Caki2 (cell line): ENCODE data around the gene RRP15. TPM values are rescaled to one million over a fixed set of nuclear protein-coding genes. Genes with fewer than 3 reads are reported as not detected.

Experiments used
- DNase-seq: peaks from one replicate; pipeline ENCODE4 v3.0.0-alpha.2; 2015; ENCODE audit warnings: low read depth
- in situ Hi-C: cut with HindIII; loops from 2 replicates; pipeline ENCODE4 v1.10.0; 2016; ENCODE audit warnings: low sequenced_read_pairs, low pct_unique_long_range_greater_than_20kb, mixed read lengths
- total RNA-seq: library from RNA; depleted of rRNA; stranded (reverse); fragments of >200 nt; shearing (Covaris generic); gene quantifications from 2 replicates; pipeline ENCODE4 v1.2.3, GENCODE V29; 2014; ENCODE audit warnings: low replicate concordance

Gene RRP15
- total RNA-seq, 1 experiment from 2014 or later: 2.4 TPM

DNA sequence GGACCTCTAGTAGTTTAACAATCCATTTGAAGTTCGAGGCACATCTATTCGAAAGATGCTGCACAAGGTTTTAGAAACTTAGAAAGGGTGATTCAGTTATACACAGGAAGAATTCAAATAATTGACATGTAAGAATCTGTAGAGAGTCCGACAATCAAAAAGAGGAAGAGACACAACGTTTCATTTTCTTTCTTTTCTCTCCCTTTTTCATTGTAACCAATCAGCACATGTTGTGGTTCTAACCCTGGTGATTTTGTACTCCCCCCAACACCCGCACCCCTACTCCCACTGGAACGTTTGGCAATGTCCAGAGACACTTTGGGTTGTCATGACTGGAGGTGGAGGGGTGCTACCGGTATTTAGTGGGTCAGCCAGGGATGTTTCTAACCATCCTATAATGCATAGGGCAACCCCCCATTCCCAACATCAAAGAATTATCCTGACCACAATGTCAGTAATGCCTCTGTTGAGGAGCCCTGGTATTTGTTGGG, 65.0 kb downstream of the RRP15 start:
- in situ Hi-C loops: no loop called here
- no peak for DNase-seq

DNA sequence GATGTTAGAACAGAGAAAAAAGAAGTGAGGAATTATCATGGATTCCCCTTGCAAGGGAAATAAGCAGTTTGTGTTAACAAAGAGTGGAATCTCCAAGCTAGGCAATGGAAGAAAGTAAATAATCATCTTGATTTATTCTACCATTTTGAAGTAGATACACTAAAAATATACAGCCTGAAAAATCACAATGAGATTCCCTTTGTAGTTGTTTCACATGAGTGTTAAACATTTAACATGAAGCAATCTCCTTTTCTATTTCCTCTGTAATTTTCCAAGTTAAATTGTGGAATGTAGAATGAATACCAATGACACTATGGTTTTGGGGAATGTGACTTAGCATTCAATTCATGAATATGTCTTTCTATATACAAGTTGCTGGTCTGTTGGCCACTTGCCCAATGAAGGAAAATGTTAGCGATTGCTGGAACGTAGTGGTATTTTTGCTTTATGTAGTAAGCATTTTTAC, 65.7 kb downstream of the RRP15 start:
- peak; percentile 45 for DNase-seq
- in situ Hi-C loops: no loop called here

DNA sequence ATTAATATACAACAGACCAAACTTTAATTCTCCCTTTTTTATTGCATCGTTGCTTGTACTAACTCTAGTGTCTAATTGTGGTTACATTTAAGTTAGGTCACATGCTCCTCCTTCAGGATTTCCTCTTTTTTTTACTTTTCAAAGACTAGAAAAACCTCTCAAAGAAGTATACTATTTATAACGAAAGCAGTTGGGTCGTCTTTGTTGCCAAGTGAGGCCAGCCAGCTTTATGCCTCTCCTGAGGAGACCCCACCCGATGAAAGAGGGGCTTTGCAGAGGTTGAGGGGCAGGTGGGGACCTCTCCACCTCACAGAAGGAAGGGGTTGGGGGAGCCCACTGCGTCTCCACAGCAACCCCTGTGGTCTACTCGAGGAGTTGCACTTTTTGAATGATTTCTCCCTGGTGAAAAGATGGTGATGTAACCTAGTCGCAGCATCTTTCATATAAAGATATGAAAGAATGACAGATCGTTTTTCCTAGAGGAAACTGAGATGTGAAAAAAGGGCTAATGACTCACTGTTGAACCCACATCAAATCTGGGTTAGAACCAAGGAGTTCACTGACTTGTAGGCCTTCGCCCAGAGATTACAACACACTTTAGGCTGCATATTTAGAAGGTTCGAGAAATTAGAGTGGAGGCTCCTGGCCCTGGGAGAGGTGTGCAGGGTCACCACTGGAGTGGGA, 66.4 kb downstream of the RRP15 start:
- DNase-seq: peak; percentile 62
- in situ Hi-C loops: no loop called here

DNA sequence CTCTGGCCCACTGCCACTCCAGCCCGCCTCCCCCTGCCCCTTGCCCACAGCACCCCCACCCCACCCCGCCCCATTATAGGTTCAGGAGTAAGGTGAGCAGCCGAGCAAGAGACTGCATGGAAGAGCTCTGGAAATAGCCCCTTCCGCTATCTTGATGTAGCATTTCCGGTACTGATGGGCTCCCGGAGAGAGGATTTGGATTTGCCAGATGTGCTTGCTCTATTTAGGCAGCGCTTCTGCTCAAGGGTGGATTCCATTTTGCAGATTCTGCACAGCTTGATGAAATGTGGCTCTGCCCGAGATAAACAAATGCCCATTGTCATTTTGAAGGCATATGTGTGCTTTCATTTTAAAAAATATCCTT, 67.0 kb downstream of the RRP15 start:
- DNase-seq: no peak
- in situ Hi-C loops: no loop called here

DNA sequence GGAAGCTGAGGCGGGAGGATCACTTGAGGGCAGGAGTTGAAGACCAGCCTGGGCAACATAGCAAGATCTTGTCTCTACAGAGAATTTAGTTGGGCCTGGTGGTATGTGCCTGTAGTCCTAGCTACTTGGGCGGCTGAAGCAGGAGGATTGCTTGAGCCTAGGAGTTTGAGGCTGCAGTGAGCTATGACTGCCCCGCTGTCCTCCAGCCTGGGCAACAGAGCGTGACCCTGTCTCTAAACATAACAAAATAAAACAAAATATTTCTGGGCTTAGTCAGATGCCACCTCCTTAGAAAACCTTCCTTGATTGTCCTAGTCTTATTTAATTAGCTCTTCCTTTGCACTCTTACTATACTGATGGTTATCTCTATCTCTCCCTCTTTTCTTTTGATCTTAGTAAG, 68.6 kb downstream of the RRP15 start:
- in situ Hi-C loops: no loop called here
- DNase-seq: peak; percentile 84

DNA sequence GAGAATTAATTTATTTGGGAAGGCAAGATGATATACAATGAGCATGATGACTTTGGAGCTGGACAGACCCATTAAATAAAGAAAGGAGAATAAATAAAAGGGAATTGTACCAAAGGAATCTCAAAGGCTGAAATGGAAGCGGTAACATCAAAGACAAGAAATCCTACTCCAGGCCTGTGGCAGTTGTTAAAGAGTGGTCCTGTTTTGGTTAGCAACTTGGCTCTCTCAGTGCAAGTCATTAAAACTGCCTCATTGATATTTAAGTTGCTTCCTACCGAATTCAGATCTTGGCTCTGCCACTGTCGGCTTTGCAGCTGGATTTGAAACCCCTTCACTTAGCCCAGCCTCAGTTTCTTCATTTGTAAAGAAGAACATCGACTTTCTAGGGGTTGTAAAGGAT, 70.2 kb downstream of the RRP15 start:
- no peak for DNase-seq
- in situ Hi-C loops: no loop called here

DNA sequence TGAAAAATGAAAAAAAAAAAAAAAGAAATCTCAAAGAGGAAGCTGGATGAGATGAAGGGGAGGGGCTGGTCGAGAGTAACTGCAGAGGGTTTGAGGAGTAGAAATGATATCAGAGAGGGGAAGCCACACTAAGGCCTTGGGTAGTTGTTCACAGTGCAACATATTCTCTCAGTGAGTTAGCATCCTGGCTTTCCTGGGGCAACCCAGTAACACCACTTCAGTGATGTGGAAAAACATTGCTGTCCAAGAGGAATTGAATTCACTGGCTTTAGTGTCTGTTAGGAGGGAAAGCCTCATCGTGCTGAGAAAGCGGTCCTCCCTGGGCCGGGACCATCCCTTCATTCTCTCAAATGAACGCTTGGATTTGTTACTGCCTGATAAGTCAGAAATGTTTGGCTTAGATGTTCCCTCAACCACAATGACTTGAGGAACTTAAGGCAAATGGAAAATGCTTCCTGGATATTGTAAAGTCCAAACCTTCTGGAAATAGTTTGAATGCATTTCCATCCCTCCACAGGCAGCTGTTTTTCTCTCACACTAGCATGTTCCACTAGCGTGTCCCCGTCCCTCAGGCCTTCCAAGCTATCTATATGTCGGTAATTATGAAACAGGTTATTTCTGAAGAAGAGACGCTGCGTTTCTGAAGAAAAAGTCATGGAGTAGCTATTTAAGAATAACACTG, 72.3 kb downstream of the RRP15 start:
- DNase-seq: no peak
- in situ Hi-C loops: no loop called here

DNA sequence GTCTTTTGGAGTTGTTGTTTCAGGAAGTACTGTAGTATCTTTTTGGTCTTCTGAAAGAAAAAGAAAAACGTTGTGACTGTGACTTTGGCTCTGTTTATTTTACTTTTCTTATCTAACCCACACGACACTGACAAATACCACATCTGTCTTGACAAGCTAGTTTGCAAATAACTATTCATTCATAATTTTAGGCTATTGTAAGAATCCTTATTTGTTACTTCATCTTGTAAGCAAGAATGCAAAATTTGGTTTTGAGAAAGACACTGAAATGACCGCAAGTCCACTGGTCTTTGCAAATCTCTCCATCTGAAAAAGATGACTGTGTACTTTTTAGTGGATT, 72.8 kb downstream of the RRP15 start:
- no peak for DNase-seq
- in situ Hi-C loops: no loop called here

DNA sequence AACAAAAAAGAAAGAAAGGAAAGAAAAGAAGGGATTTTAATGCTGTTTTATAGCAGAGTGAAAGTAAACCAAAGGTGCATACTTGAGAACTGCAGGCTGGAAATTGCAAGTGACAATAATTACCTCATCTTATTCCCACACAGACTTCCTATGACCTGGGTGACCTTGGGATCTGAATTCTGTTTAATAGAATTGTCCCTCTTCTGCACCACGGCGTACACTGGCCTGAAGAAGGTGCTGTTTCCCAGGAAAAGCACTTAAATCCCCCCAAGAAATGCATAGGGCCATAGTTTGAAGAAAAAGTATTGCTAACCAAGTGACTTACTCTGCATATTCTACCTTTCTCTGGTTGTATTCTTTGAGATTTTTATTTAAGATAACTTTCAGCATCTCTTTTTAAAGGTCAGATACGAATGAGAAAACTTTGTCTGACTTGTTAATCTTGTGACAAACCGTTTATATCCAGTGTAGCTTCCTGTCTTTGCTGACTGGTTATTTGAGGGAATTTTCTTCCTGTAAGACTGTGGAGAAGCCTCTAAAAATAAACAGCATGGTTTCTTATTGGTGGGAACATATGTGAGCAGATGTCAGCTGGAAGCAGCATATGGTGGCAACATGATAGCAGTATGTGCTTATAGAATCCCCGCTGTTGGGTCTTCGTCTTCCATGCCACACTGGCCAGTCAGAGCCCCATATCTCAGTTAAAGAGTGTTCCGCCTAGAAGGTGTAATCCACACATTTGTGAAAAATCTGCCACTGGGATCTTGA, 76.4 kb downstream of the RRP15 start:
- peak; percentile 62 for DNase-seq
- in situ Hi-C loops: no loop called here

DNA sequence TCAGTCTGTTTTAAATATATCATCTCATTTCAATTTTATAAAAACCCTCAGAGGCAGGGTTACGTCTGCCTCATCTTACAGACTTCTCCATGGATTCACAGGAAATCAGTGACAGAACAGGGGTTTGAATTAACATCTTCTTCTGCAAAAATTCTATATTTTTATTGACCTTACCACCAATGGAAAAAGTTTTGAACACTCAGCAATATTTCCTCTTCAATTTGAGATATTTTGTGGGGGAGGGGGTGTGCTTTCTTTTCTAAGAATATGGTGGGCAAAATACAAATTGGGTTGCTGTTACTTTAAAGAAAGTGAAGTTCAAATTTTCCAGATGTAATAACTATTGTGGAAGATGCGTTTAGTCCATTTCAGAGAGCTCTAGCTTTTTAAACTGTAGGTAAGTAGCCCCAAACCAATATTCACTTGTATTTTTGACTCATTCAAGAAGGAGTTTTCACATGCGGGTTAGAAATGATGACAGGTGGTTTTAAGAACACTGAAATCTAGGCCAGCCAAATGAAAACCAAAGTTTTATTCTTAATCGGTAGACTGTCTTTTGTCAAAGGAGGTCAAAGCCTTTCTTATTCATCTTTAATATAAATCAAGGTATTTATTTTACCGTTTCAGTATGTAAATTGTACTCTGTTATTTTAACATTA, 77.5 kb downstream of the RRP15 start:
- no peak for DNase-seq
- in situ Hi-C loops: no loop called here

DNA sequence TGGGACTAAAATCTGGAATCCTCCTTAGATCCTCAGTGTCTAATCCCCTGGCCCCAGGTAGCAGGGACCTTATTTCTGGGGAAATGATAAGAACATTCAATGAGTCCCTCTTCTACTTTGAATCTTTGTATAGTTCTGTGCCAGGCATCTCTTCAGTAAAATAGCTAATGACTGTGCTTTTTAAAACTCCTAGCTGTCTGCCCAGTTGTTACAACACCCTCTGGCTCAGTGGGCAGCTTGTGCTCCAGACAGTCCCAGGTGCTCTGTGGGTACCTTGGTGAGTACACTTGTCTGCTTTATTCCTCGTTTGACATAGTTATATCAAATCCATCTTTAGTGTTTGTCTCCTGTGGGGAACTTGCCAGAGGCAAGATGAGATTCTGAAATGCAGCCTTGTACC, 78.0 kb downstream of the RRP15 start:
- DNase-seq: no peak
- in situ Hi-C loops: no loop called here

DNA sequence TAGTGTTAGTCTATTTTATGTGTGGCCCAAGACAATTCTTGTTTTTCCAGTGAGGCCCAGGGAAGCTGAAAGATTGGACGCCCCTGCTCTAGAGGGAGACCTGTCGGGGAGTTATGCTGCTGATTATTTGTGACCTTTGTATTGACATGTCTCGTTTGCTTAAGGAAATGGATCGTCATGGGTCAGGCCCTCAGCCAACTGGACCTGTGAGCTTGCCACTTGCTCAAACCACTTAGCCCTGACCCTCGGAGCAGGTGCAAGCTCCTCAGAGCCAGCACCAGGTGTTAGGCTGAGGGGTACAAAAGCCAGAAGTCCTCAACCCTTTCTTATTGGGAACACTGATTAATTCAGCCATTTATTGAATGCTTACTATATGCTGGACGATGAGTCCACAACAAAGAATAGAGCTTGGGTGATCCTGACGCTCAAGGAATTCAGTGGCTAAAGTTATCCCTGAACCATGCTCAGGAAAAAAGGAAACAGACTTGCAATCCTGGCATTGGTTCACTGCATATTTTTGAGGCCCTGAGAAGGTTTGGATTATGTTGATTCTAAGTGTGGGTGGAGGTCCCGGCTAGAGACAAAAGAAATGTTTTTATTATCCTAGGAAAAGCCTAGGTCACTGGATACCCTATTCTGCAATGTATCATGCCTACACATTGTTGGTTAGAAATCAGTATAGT, 79.1 kb downstream of the RRP15 start:
- in situ Hi-C loops: no loop called here
- DNase-seq: no peak

DNA sequence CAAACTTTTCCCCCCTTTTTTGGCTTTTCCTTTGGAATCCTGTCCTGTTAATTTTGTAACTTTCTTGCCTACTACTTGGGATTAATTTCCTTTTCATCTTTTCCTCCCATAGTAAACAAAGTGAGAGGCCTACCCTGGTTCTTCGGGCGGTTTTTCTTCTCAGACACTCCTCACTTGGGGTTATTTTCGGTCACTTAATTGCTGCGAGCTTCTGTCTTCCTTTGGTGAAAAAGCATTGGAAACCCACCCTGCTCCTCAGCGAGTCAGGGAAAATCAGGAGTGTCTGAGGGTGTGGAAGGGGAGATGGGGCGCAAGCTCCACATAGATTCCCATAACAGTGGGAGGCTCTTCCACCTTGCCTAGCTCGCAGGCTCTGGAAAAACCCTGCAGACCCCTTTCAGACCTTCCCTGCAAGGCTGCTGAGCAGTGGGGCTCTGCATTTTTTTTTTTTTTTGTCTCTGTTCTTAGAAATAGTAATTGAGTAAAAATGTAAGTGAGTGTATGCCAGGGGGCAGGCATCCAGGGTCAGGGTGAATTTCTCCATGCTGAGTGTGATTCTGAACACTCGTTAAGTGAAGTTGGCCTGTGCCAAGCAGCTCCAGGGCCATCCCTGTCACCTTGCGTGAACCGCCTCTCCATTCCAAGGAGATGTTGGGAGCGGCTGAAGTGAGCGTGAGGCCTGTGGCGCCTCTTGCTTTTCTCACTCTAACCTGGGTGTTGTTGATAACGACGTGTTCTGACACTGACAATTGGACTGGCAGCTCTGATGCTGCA, 80.3 kb downstream of the RRP15 start:
- in situ Hi-C loops: no loop called here
- no peak for DNase-seq

DNA sequence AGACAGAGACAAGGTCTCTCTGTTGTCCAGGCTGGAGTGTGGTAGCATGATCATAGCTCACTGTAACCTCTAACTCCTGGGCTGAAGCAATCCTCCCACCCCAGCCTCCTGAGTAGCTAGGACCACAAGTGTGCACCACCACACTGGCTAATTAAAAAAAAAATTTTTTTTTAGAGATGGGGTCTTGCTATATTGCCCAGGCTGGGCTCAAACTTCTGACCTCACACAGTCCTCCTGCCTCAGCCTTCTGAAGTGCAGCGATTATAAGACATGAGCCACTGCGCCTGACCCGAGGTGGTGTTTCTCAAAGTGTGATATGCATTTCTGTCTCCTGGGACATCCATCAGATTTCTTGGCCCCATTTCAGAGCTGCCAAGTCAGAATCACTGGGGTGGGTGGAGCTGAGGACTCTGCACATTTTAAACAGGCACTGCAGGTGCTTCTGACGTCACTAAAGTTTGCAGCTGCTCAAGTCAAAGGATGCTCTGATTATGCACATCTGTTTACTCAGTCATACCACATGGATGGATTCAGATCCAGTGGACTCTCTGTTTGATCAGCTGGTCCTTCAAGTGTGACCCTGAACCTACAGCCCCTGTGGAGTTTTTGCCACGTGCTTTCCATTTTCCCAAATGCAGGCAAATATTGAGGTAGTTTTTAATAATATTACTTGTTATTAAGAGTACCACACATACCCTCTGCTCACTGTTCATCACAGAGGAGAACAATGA, 81.4 kb downstream of the RRP15 start:
- in situ Hi-C loops: no loop called here
- peak; percentile 81 for DNase-seq

DNA sequence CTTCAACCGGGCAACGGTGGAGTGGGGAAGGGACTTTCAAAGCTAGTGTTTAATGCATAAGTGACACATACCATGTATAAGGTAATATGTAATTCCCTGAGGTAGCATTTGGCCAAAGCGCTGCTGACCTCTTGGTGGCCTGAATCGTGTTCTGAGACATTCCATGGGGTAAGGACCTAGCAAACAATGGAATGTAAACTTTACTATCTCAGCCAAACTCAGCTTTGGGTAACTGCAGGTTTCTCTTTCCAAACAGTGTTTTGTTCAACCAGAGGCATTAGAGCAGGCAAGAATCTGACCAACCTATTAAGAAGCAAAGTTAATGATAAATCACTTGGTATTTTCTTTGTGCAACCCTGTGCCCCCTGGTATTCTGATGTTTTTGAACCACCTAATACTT, 82.0 kb downstream of the RRP15 start:
- peak; percentile 93 for DNase-seq
- in situ Hi-C loops: no loop called here

DNA sequence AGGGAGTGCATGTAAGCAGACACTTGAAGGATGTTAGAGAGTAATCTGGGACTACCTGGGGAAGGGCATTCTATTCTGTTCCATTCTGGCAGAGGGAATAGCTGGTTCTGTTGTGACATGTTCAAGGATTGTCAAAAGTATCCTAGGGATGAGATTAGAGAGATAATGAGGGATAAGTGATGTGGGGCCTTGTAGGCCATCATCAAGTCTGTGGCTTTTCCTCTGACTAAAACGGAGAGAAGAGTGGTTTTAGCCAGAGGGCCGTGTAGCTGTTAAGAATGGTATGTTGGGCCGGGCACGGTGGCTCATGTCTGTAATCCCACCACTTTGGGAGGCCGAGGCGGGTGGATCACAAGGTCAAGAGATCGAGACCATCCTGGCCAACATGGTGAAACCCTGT, 83.6 kb downstream of the RRP15 start:
- in situ Hi-C loops: no loop called here

More for the DNA sequence above, 83.6 kb downstream of the RRP15 start:
- no peak for DNase-seq
